Fibroblast of lung (primary cell): ENCODE data around the gene SUFU. TPM values are rescaled to one million over a fixed set of nuclear protein-coding genes. Genes with fewer than 3 reads are reported as not detected.

ENCODE experiments used
- DNase-seq, 2 donors: peaks; one replicate each; pipeline versions ENCODE4 v3.0.0 to v3.0.0-alpha.2; 2010; ENCODE audit warnings: low read depth in 2 of 2
- H2AFZ ChIP-seq: 2 replicates; pipeline ENCODE4 v1.5.1; 2012; ENCODE audit warnings: low read length, control low read depth, inconsistent platforms
- H3K27ac ChIP-seq: 2 replicates; pipeline ENCODE4 v1.5.1; 2011; ENCODE audit warnings: low read length, control low read depth; ENCODE audit not compliant: insufficient read depth
- H3K27me3 ChIP-seq: 2 replicates; pipeline ENCODE4 v1.5.1; 2011; ENCODE audit warnings: mild to moderate bottlenecking, low read length; ENCODE audit not compliant: control insufficient read depth, insufficient read depth
- H3K36me3 ChIP-seq: 2 replicates; pipeline ENCODE4 v1.5.1; 2011; ENCODE audit warnings: low read length; ENCODE audit not compliant: control insufficient read depth, insufficient read depth
- H3K4me1 ChIP-seq: 2 replicates; pipeline ENCODE4 v1.5.1; 2011; ENCODE audit warnings: low read length; ENCODE audit not compliant: control insufficient read depth, insufficient read depth; ENCODE audit errors: extremely low read depth
- H3K4me2 ChIP-seq: 2 replicates; pipeline ENCODE4 v1.5.1; 2011; ENCODE audit warnings: low read length, control low read depth; ENCODE audit not compliant: insufficient read depth; ENCODE audit errors: extremely low read depth
- H3K4me3 ChIP-seq, 4 experiments: fragments of 200-600 bp in 1 of 4; sonication (generic) in 1 of 4; replicated peaks in 1 of 4; 2 replicates each; pipeline ENCODE4 v1.5.1; 2011 to 2016; ENCODE audit warnings: low read length in 4 of 4, low read depth in 3 of 4, mild to moderate bottlenecking in 3 of 4, control low read depth in 2 of 4, inconsistent platforms in 1 of 4, mixed read lengths in 1 of 4; ENCODE audit not compliant: insufficient read depth in 1 of 4; ENCODE audit errors: control extremely low read depth in 1 of 4
- H3K79me2 ChIP-seq: 2 replicates; pipeline ENCODE4 v1.5.1; 2012; ENCODE audit warnings: mild to moderate bottlenecking, low read length, inconsistent platforms; ENCODE audit not compliant: control insufficient read depth, insufficient read depth
- H3K9ac ChIP-seq: 2 replicates; pipeline ENCODE4 v1.5.1; 2011; ENCODE audit warnings: mild to moderate bottlenecking, low read length, control low read depth; ENCODE audit not compliant: insufficient read depth
- H3K9me3 ChIP-seq: 2 replicates; pipeline ENCODE4 v1.5.1; 2012; ENCODE audit warnings: low read depth, low read length; ENCODE audit not compliant: control insufficient read depth, insufficient read depth
- H4K20me1 ChIP-seq: 2 replicates; pipeline ENCODE4 v1.5.1; 2011; ENCODE audit warnings: low read length; ENCODE audit not compliant: control insufficient read depth, insufficient read depth; ENCODE audit errors: extremely low read depth
- EZH2 ChIP-seq: IDR thresholded peaks from 2 replicates; pipeline ENCODE4 v1.5.1; 2012; ENCODE audit warnings: low read length, control low read depth, mild to moderate bottlenecking; ENCODE audit errors: missing control alignments
- polyA plus RNA-seq, 2 donors: library from polyadenylated mRNA; depleted of rRNA in 1 of 2; stranded (reverse) in 1 of 2; unstranded in 1 of 2; fragments of >200 nt; gene quantifications; 2 replicates each; pipeline ENCODE4 v1.2.1, GENCODE V29; 2011 to 2012; ENCODE audit warnings: missing spikeins in 1 of 2
- total RNA-seq: library from RNA; depleted of rRNA; stranded (reverse); fragments of >200 nt; gene quantifications from 2 replicates; pipeline ENCODE4 v1.2.1, GENCODE V29; 2014
- TF ChIP-seq, protein P1 (sequence below), 2 donors: IDR thresholded peaks in 1 of 2; conservative IDR thresholded peaks in 1 of 2; 1 replicate in 1 of 2; 2 replicates in 1 of 2; pipeline ENCODE4 v1.5.1; 2011 to 2012; ENCODE audit warnings: low read length in 2 of 2, control low read depth in 1 of 2, inconsistent platforms in 1 of 2, low read depth in 1 of 2, mild to moderate bottlenecking in 1 of 2

Gene SUFU
- total and polyA plus RNA-seq, 2 donors (not counting 1 experiment from before 2014, with no cell fraction given), result 4.3 to 5.6 TPM

DNA sequence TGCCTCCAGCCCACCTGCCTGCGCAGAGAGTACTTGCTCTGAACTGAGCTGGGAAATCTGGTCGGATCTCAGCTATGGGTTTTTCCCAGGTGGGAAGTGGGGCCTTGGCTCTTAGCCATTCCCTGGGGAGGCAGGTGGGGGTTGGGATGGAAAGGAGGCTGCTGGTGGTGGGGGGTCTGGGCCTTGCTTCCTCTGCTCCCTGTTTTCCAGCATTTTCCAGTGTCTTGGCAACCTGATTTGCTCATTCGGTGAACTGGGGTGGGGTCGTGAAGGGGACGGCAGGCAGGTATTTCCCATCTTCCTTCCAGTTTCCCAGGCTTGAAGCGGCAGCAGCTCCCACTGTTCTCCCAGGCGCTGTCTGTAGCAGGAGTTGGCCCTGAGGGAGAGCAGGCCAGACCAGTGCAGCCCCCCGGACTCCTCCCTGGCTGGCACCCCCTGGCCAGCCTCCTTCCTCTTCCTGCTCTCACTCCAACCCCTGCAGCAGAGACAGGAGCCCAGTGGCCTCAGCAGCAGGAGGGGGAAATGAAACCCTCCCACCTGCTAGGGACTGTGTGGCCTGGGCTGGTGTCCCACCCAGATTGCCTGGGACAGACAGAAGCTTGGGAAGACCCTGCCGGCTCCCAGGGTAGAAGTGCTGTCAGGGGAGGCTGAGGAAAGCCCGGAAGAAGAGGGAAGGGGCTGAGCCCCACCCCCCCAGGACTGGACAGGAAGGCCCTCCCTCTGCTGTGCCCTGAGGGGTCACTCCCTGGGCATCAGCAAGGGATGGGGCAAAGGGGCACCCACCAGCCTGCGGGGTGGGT is 147.1 kb downstream of the SUFU start:
- Histone ChIP-seq H2AFZ (no peak overlapping the region), H3K4me1 (peaks cover 32% of the 10 kb centered on the region), H3K36me3 (peaks cover 16% of the 10 kb centered on the region), H3K27me3 (no peaks in the 10 kb centered on the region), H3K9me3 (no peaks in the 10 kb centered on the region), H3K9ac (no peak overlapping the region), H3K79me2 (peaks cover 89% of the 10 kb centered on the region), H4K20me1 (peaks cover 2% of the 10 kb centered on the region), H3K4me3 (peak overlapping the region in 1 of 4 experiments; percentile 81), H3K4me2 (no peak overlapping the region), H3K27ac (no peak overlapping the region)
- DNase-seq, result no peak
- no peak for TF ChIP-seq EZH2
- TF ChIP-seq, protein P1, sequence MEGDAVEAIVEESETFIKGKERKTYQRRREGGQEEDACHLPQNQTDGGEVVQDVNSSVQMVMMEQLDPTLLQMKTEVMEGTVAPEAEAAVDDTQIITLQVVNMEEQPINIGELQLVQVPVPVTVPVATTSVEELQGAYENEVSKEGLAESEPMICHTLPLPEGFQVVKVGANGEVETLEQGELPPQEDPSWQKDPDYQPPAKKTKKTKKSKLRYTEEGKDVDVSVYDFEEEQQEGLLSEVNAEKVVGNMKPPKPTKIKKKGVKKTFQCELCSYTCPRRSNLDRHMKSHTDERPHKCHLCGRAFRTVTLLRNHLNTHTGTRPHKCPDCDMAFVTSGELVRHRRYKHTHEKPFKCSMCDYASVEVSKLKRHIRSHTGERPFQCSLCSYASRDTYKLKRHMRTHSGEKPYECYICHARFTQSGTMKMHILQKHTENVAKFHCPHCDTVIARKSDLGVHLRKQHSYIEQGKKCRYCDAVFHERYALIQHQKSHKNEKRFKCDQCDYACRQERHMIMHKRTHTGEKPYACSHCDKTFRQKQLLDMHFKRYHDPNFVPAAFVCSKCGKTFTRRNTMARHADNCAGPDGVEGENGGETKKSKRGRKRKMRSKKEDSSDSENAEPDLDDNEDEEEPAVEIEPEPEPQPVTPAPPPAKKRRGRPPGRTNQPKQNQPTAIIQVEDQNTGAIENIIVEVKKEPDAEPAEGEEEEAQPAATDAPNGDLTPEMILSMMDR (conservative IDR thresholded peaks at IDR 0.05 in 1 of 2, IDR thresholded peaks at IDR 0.05 in 1 of 2; ENCODE audit: low read depth in 1 of 2, low read length in 2 of 2), result no peak

GRCh38 chr10:102651455-102652169 is 147.8 kb downstream of the SUFU start:
- Histone ChIP-seq H3K27me3 (no peaks in the 10 kb centered on the region), H4K20me1 (peaks cover 2% of the 10 kb centered on the region), H3K9me3 (no peaks in the 10 kb centered on the region), H3K9ac (no peak overlapping the region), H3K4me2 (no peak overlapping the region), H3K36me3 (peaks cover 21% of the 10 kb centered on the region), H3K79me2 (peaks cover 86% of the 10 kb centered on the region), H2AFZ (no peak overlapping the region), H3K4me1 (peaks cover 32% of the 10 kb centered on the region), H3K4me3 (no peak overlapping the region), H3K27ac (no peak overlapping the region)
- TF ChIP-seq EZH2, result no peak
- TF ChIP-seq, protein P1 (conservative IDR thresholded peaks at IDR 0.05 in 1 of 2, IDR thresholded peaks at IDR 0.05 in 1 of 2; ENCODE audit: low read depth in 1 of 2, low read length in 2 of 2), result no peak
- no peak for DNase-seq

GRCh38 chr10:102652170-102652916 is 148.6 kb downstream of the SUFU start:
- H3K9ac ChIP-seq, result no peak overlapping the region
- H2AFZ ChIP-seq, result no peak overlapping the region
- peaks cover 2% of the 10 kb centered on the region for H4K20me1 ChIP-seq
- H3K9me3 ChIP-seq, result no peaks in the 10 kb centered on the region
- H3K79me2 ChIP-seq, result peaks cover 79% of the 10 kb centered on the region
- H3K27me3 ChIP-seq, result no peaks in the 10 kb centered on the region
- no peak overlapping the region for H3K4me3 ChIP-seq
- no peak for DNase-seq
- H3K4me2 ChIP-seq, result no peak overlapping the region
- H3K27ac ChIP-seq, result no peak overlapping the region
- peaks cover 26% of the 10 kb centered on the region for H3K36me3 ChIP-seq
- peaks cover 32% of the 10 kb centered on the region for H3K4me1 ChIP-seq
- TF ChIP-seq, protein P1 (conservative IDR thresholded peaks at IDR 0.05 in 1 of 2, IDR thresholded peaks at IDR 0.05 in 1 of 2; ENCODE audit: low read depth in 1 of 2, low read length in 2 of 2), result no peak
- no peak for TF ChIP-seq EZH2
